SK-N-SH (cell line): ENCODE results near the gene FRY. TPM values are rescaled to one million over a fixed set of nuclear protein-coding genes. Genes with fewer than 3 reads are reported as not detected.
A peak's percentile ranks its signal among the peaks of the same experiment; 100 is the strongest.

ENCODE experiments used
- CTCF ChIA-PET: fragments of 300-600, 350-600 bp; formaldehyde crosslinking; extraction: SDS; loops from one replicate; lab custom pipeline; 2021; lab: Yijun Ruan, JAX
- POLR2A ChIA-PET: fragments of 350-600 bp; sonication (Branson Sonifier 250); formaldehyde crosslinking; extraction: SDS; loops from one replicate; lab custom pipeline; 2020; ENCODE audit warnings: antibody characterized with exemption, inconsistent platforms; lab: Yijun Ruan, JAX
- DNase-seq: peaks from one replicate; pipeline ENCODE4 v3.0.0; 2012
- H2AFZ ChIP-seq: fragments of 200-600 bp; sonication (generic); 2 replicates; pipeline ENCODE4 v1.8.1; 2016; ENCODE audit warnings: antibody characterized with exemption, mild to moderate bottlenecking, low read depth
- H3F3A ChIP-seq: fragments of 200-600 bp; sonication (generic); replicated peaks from 2 replicates; pipeline ENCODE3; 2016; ENCODE audit warnings: antibody characterized with exemption, mild to moderate bottlenecking; ENCODE audit not compliant: insufficient read depth
- H3K27ac ChIP-seq, 2 experiments: fragments of 200-500 bp in 1 of 2; fragments of 200-600 bp in 1 of 2; sonication (Bioruptor generic) in 1 of 2; sonication (generic), shearing (Covaris generic) in 1 of 2; 2 replicates each; pipeline versions ENCODE4 v1.5.1 to v1.6.1; 2014 to 2016; ENCODE audit warnings: low read depth in 2 of 2, inconsistent platforms in 1 of 2, low read length in 1 of 2, mild to moderate bottlenecking in 1 of 2, mixed read lengths in 1 of 2
- H3K27me3 ChIP-seq: fragments of 200-600 bp; sonication (generic), shearing (Covaris generic); 2 replicates; pipeline ENCODE4 v1.6.1; 2016; ENCODE audit warnings: mixed run types; ENCODE audit not compliant: insufficient read depth
- H3K36me3 ChIP-seq, 2 experiments: fragments of 200-500 bp in 1 of 2; fragments of 200-600 bp in 1 of 2; sonication (Bioruptor generic) in 1 of 2; sonication (generic) in 1 of 2; replicated peaks in 1 of 2; 2 replicates each; pipeline versions ENCODE3 to v1.5.1; 2014 to 2016; ENCODE audit warnings: low read length in 1 of 2, mild to moderate bottlenecking in 1 of 2; ENCODE audit not compliant: insufficient read depth in 2 of 2, control insufficient read depth in 1 of 2
- H3K4me1 ChIP-seq, 2 experiments: fragments of 200-500 bp in 1 of 2; fragments of 200-600 bp in 1 of 2; sonication (Bioruptor generic) in 1 of 2; sonication (generic), shearing (Covaris generic) in 1 of 2; 2 replicates each; pipeline versions ENCODE4 v1.5.1 to v1.6.1; 2014 to 2016; ENCODE audit warnings: low read depth in 1 of 2, low read length in 1 of 2, mixed run types in 1 of 2; ENCODE audit not compliant: insufficient read depth in 2 of 2, control insufficient read depth in 1 of 2
- H3K4me2 ChIP-seq: fragments of 200-600 bp; sonication (generic), shearing (Covaris generic); 2 replicates; pipeline ENCODE4 v1.6.1; 2017; ENCODE audit warnings: mixed run types
- H3K4me3 ChIP-seq, 2 experiments: fragments of 200-500 bp in 1 of 2; fragments of 200-600 bp in 1 of 2; sonication (Bioruptor generic) in 1 of 2; sonication (generic), shearing (Covaris generic) in 1 of 2; 2 replicates each; pipeline versions ENCODE4 v1.5.1 to v1.8.1; 2014 to 2016; ENCODE audit warnings: low read depth in 2 of 2, inconsistent platforms in 1 of 2, low read length in 1 of 2, mild to moderate bottlenecking in 1 of 2, mixed read lengths in 1 of 2, moderate library complexity in 1 of 2
- H3K79me2 ChIP-seq: fragments of 200-600 bp; sonication (generic); 2 replicates; pipeline ENCODE4 v1.8.1; 2017; ENCODE audit warnings: mild to moderate bottlenecking; ENCODE audit not compliant: insufficient read depth
- H3K9ac ChIP-seq: fragments of 200-600 bp; sonication (generic); 2 replicates; pipeline ENCODE4 v1.6.1; 2017; ENCODE audit warnings: mixed run types
- H3K9me2 ChIP-seq: fragments of 200-600 bp; sonication (generic); 2 replicates; pipeline ENCODE4 v1.6.1; 2017; ENCODE audit warnings: mixed run types
- H3K9me3 ChIP-seq: fragments of 200-600 bp; sonication (generic); 2 replicates; pipeline ENCODE4 v1.6.1; 2017; ENCODE audit warnings: mixed run types, mild to moderate bottlenecking, moderate library complexity
- H4K20me1 ChIP-seq: fragments of 200-600 bp; sonication (generic); 2 replicates; pipeline ENCODE4 v1.6.1; 2017; ENCODE audit warnings: mild to moderate bottlenecking, mixed run types; ENCODE audit not compliant: insufficient read depth
- CHD2 ChIP-seq: fragments of 150-350 bp; IDR thresholded peaks from 2 replicates; pipeline ENCODE4 v1.6.1; 2018; ENCODE audit warnings: low read length; ENCODE audit not compliant: partially characterized antibody
- ELF1 ChIP-seq: IDR thresholded peaks from 2 replicates; pipeline ENCODE4 v1.4.0; 2012
- EP300 ChIP-seq, 2 experiments: IDR thresholded peaks; 2 replicates each; pipeline versions ENCODE4 v1.4.0 to v1.6.1; 2012; ENCODE audit warnings: borderline replicate concordance in 1 of 2, low read depth in 1 of 2, low read length in 1 of 2
- EZH2phosphoT487 ChIP-seq: fragments of 200-600 bp; sonication (generic); IDR thresholded peaks from 2 replicates; pipeline ENCODE4 v1.6.1; 2017; ENCODE audit warnings: low read depth, mixed run types, mild to moderate bottlenecking, antibody characterized with exemption, moderate library complexity, borderline replicate concordance
- FOSL2 ChIP-seq: IDR thresholded peaks from 2 replicates; pipeline ENCODE4 v1.4.0; 2012; ENCODE audit warnings: low read depth, mild to moderate bottlenecking, moderate library complexity, borderline replicate concordance
- FOXM1 ChIP-seq: IDR thresholded peaks from 2 replicates; pipeline ENCODE4 v1.4.0; 2012; ENCODE audit warnings: low read depth, mild to moderate bottlenecking
- GABPA ChIP-seq: IDR thresholded peaks from 2 replicates; pipeline ENCODE4 v1.4.0; 2012; ENCODE audit warnings: low read depth, mild to moderate bottlenecking
- GATA2 ChIP-seq: sonication (generic); formaldehyde crosslinking; IDR thresholded peaks from 2 replicates; pipeline ENCODE4 v1.5.0; 2020; ENCODE audit warnings: mild to moderate bottlenecking, missing genetic modification reagents
- JUND ChIP-seq: IDR thresholded peaks from 2 replicates; pipeline ENCODE4 v1.4.0; 2012
- MXI1 ChIP-seq: IDR thresholded peaks from 2 replicates; pipeline ENCODE4 v1.6.1; 2012; ENCODE audit warnings: mild to moderate bottlenecking, low read depth, low read length, improper control_type of control experiment
- NRF1 ChIP-seq: IDR thresholded peaks from 2 replicates; pipeline ENCODE4 v1.6.1; 2012; ENCODE audit warnings: low read depth, mild to moderate bottlenecking, low read length
- POLR2AphosphoS5 ChIP-seq: IDR thresholded peaks from 2 replicates; pipeline ENCODE4 v1.6.1; 2012; ENCODE audit warnings: low read depth, low read length
- RAD21 ChIP-seq: IDR thresholded peaks from 2 replicates; pipeline ENCODE4 v1.6.1; 2012; ENCODE audit warnings: mild to moderate bottlenecking, low read length
- RCOR1 ChIP-seq: fragments of 150-350 bp; IDR thresholded peaks from 2 replicates; pipeline ENCODE4 v1.6.1; 2017; ENCODE audit warnings: antibody characterized with exemption, low read length
- REST ChIP-seq: IDR thresholded peaks from 2 replicates; pipeline ENCODE4 v1.6.1; 2012; ENCODE audit warnings: mild to moderate bottlenecking, low read depth, low read length, moderate library complexity
- RFX5 ChIP-seq: IDR thresholded peaks from 2 replicates; pipeline ENCODE4 v1.6.1; 2012; ENCODE audit warnings: mild to moderate bottlenecking, improper control_type of control experiment, low read length
- SIN3A ChIP-seq: IDR thresholded peaks from 2 replicates; pipeline ENCODE4 v1.6.1; 2012; ENCODE audit warnings: low read depth, mild to moderate bottlenecking, low read length, moderate library complexity, borderline replicate concordance
- TAF1 ChIP-seq: IDR thresholded peaks from 2 replicates; pipeline ENCODE4 v1.6.1; 2012; ENCODE audit warnings: low read depth, mild to moderate bottlenecking, low read length, moderate library complexity, borderline replicate concordance
- WGBS: methylation state at CpG from one replicate; pipeline ENCODE4 v1.1.6; 2017; ENCODE audit warnings: low lambda C conversion rate; 5-methylcytosine and 5-hydroxymethylcytosine counted together
- polyA plus RNA-seq, 3 experiments: library from polyadenylated mRNA; depleted of rRNA; stranded (reverse); fragments of >200 nt; gene quantifications; 2 replicates each; pipeline ENCODE4 v1.2.3, GENCODE V29; 2012
- TF ChIP-seq, protein P1 (sequence below): IDR thresholded peaks from 2 replicates; pipeline ENCODE4 v1.4.0; 2012; ENCODE audit warnings: low read depth
- TF ChIP-seq, protein P2 (sequence below): IDR thresholded peaks from 2 replicates; pipeline ENCODE4 v1.4.0; 2012; ENCODE audit warnings: low read depth, borderline replicate concordance
- TF ChIP-seq, protein P3 (sequence below): fragments of 150-350 bp; IDR thresholded peaks from 2 replicates; pipeline ENCODE4 v1.6.1; 2017; ENCODE audit warnings: antibody characterized with exemption, low read length, low read depth, borderline replicate concordance
- TF ChIP-seq, protein P4 (sequence below): IDR thresholded peaks from 2 replicates; pipeline ENCODE4 v1.4.0; 2012; ENCODE audit warnings: low read depth, borderline replicate concordance

FRY gene
- polyA plus RNA-seq, 1 of the 3 experiments (the other 2 are of a cell fraction) = 1.4 TPM

- CTCF ChIA-PET = interaction anchor here (0.7 to 2.7 kb wide), 8 partner anchors 10 to 405 kb away, joined by 3 to 11 read pairs (median 4); no protein-coding TSS in a partner anchor
- WGBS = 3% methylated on average over 25 of the region's 60 CpGs
- TF ChIP-seq FOSL2 (no peak), RCOR1 (no peak), REST (0 out of 2 replicates have a peak, but pooled peaks have one; percentile 23), GABPA (peak; percentile 44), GATA2 (CRISPR knock-in tag) (no peak), POLR2AphosphoS5 (peak; percentile 83), TAF1 (0 out of 2 replicates have a peak, but pooled peaks have one; percentile 34), EP300 (IDR thresholded peaks at IDR 0.05; ENCODE audit: borderline replicate concordance in 1 of 2, low read depth in 1 of 2, low read length in 1 of 2) (no peak), MXI1 (peak; percentile 95), EZH2phosphoT487 (no peak), NRF1 (peak; percentile 40; the same call in 1 of the 2 replicates), FOXM1 (no peak), ELF1 (peak; percentile 99), CHD2 (peak; percentile 67), RAD21 (no peak), SIN3A (peak; percentile 97), RFX5 (no peak), JUND (no peak)
- TF ChIP-seq, protein P1, sequence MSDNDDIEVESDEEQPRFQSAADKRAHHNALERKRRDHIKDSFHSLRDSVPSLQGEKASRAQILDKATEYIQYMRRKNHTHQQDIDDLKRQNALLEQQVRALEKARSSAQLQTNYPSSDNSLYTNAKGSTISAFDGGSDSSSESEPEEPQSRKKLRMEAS = peak; percentile 89
- TF ChIP-seq, protein P2, sequence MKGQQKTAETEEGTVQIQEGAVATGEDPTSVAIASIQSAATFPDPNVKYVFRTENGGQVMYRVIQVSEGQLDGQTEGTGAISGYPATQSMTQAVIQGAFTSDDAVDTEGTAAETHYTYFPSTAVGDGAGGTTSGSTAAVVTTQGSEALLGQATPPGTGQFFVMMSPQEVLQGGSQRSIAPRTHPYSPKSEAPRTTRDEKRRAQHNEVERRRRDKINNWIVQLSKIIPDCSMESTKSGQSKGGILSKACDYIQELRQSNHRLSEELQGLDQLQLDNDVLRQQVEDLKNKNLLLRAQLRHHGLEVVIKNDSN = peak; percentile 99
- TF ChIP-seq, protein P3, sequence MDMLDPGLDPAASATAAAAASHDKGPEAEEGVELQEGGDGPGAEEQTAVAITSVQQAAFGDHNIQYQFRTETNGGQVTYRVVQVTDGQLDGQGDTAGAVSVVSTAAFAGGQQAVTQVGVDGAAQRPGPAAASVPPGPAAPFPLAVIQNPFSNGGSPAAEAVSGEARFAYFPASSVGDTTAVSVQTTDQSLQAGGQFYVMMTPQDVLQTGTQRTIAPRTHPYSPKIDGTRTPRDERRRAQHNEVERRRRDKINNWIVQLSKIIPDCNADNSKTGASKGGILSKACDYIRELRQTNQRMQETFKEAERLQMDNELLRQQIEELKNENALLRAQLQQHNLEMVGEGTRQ = peak; percentile 91
- TF ChIP-seq, protein P4, sequence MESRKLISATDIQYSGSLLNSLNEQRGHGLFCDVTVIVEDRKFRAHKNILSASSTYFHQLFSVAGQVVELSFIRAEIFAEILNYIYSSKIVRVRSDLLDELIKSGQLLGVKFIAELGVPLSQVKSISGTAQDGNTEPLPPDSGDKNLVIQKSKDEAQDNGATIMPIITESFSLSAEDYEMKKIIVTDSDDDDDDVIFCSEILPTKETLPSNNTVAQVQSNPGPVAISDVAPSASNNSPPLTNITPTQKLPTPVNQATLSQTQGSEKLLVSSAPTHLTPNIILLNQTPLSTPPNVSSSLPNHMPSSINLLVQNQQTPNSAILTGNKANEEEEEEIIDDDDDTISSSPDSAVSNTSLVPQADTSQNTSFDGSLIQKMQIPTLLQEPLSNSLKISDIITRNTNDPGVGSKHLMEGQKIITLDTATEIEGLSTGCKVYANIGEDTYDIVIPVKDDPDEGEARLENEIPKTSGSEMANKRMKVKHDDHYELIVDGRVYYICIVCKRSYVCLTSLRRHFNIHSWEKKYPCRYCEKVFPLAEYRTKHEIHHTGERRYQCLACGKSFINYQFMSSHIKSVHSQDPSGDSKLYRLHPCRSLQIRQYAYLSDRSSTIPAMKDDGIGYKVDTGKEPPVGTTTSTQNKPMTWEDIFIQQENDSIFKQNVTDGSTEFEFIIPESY = no peak
- TF ChIP-seq, all 33 proteins: peak for 12
These were observed 283.9 kb downstream of the FRY start, which contains the start of the genes BRCA2 and ZAR1L for GRCh38 chr13:32315238-32316027. BRCA2 (plus strand) TSS chr13:32315508; CDS start chr13:32316461, 953 bp downstream. ZAR1L (minus strand) TSS chr13:32315363; CDS start chr13:32311925, 3,438 bp downstream.

More at GRCh38 chr13:32315238-32316027, 283.9 kb downstream of the FRY start, which contains the start of the genes BRCA2 and ZAR1L:
- Histone ChIP-seq H3K79me2 (peaks cover 19% of the 10 kb centered on the region; the same call in 1 of the 2 replicates), H3F3A (no peaks in the 10 kb centered on the region), H3K27ac (peak within 1 kb of the TSS; percentile 89 to 90), H3K27me3 (no peaks in the 10 kb centered on the region), H3K36me3 (peaks cover 7 to 15% of the 10 kb centered on the region in 2 experiments), H3K4me3 (peak within 1 kb of the TSS; percentile 90 to 97), H3K9ac (peak within 1 kb of the TSS; percentile 84), H2AFZ (peak within 1 kb of the TSS; percentile 100), H3K9me2 (no peaks in the 10 kb centered on the region), H4K20me1 (no peaks in the 10 kb centered on the region), H3K4me1 (peaks cover 0 to 6% of the 10 kb centered on the region in 2 experiments; a peak in 2 of 4 replicates), H3K4me2 (peak within 1 kb of the TSS; percentile 83), H3K9me3 (no peaks in the 10 kb centered on the region)
- DNase-seq = peak; percentile 90
- POLR2A ChIA-PET = interaction anchor here (0.9 to 1.8 kb wide), 6 partner anchors 10 to 469 kb away, joined by 3 to 4 read pairs (median 3); partner anchors contain the start of gene FRY
